ENCODE results near the gene PGM2. TPM values are rescaled to one million over a fixed set of nuclear protein-coding genes. Genes with fewer than 3 reads are reported as not detected.

PGM2 gene
- total and polyA plus RNA-seq, 4 donors = 4.0 to 11.9 (median 7.9) TPM

GRCh38 chr4:37862961-37863360 lies 36.5 kb downstream of the PGM2 start:
- Histone ChIP-seq H3K27me3 (ENCODE audit: control insufficient read depth in 4 of 4, insufficient read depth in 4 of 4, low read length in 3 of 4) (no peaks in the 10 kb centered on the region), H3K4me3 (ENCODE audit: low read depth in 1 of 3, low read length in 3 of 3) (no peak overlapping the region), H3K27ac (ENCODE audit: low read depth in 1 of 2, low read length in 2 of 2) (no peak overlapping the region), H3K9me3 (ENCODE audit: control insufficient read depth in 4 of 4, low read length in 3 of 4) (no peaks in the 10 kb centered on the region), H3K36me3 (ENCODE audit: control insufficient read depth in 4 of 4, insufficient read depth in 3 of 4, low read depth in 1 of 4, low read length in 3 of 4) (peaks cover 0 to 6% (median 2%) of the 10 kb centered on the region in 4 donors), H3K4me1 (ENCODE audit: control insufficient read depth in 4 of 4, insufficient read depth in 4 of 4, low read length in 3 of 4) (peaks cover 3 to 9% (median 6%) of the 10 kb centered on the region in 4 donors), H3K9ac (ENCODE audit: low read depth in 1 of 2, low read length in 2 of 2) (no peak overlapping the region)
- 97% methylated on average over 4 of the region's 4 CpGs for WGBS
- no peak for TF ChIP-seq JUND (IDR thresholded peaks at IDR 0.05)
- TF ChIP-seq TAF1 (conservative IDR thresholded peaks at IDR 0.05) = no peak
- no peak for TF ChIP-seq HNF4G (IDR thresholded peaks at IDR 0.05)
- no peak for TF ChIP-seq NR2F2 (IDR thresholded peaks at IDR 0.05)
- no peak for TF ChIP-seq ATF3 (IDR thresholded peaks at IDR 0.05)
- no peak for DNase-seq (ENCODE audit: low spot score)

- H3K9ac ChIP-seq (ENCODE audit: low read depth in 1 of 2, low read length in 2 of 2) = no peak overlapping the region
- no peaks in the 10 kb centered on the region for H3K27me3 ChIP-seq (ENCODE audit: control insufficient read depth in 4 of 4, insufficient read depth in 4 of 4, low read length in 3 of 4)
- WGBS = 80% methylated on average over 4 of the region's 4 CpGs
- no peaks in the 10 kb centered on the region for H3K9me3 ChIP-seq (ENCODE audit: control insufficient read depth in 4 of 4, low read length in 3 of 4)
- no peak overlapping the region for H3K27ac ChIP-seq (ENCODE audit: low read depth in 1 of 2, low read length in 2 of 2)
- DNase-seq (ENCODE audit: low spot score) = no peak
- peaks cover 0 to 9% (median 6%) of the 10 kb centered on the region in 4 donors for H3K4me1 ChIP-seq (ENCODE audit: control insufficient read depth in 4 of 4, insufficient read depth in 4 of 4, low read length in 3 of 4)
- TF ChIP-seq HNF4A (conservative IDR thresholded peaks at IDR 0.05) (no peak), ATF3 (IDR thresholded peaks at IDR 0.05) (no peak), RXRA (IDR thresholded peaks at IDR 0.05) (no peak), EGR1 (IDR thresholded peaks at IDR 0.05; ENCODE audit: low read depth in 2 of 2) (no peak), TAF1 (conservative IDR thresholded peaks at IDR 0.05) (no peak), MAX (IDR thresholded peaks at IDR 0.05) (no peak), SP1 (IDR thresholded peaks at IDR 0.05) (no peak), REST (IDR thresholded peaks at IDR 0.05) (no peak), HNF4G (IDR thresholded peaks at IDR 0.05) (no peak), FOXA2 (IDR thresholded peaks at IDR 0.05) (no peak), FOXA1 (IDR thresholded peaks at IDR 0.05) (no peak), GABPA (IDR thresholded peaks at IDR 0.05 in 1 of 2, conservative IDR thresholded peaks at IDR 0.05 in 1 of 2) (no peak), ZBTB33 (IDR thresholded peaks at IDR 0.05) (no peak), NR2F2 (IDR thresholded peaks at IDR 0.05) (no peak), YY1 (IDR thresholded peaks at IDR 0.05) (no peak), JUND (IDR thresholded peaks at IDR 0.05) (no peak), RAD21 (IDR thresholded peaks at IDR 0.05) (no peak), CTCF (IDR thresholded peaks at IDR 0.05; ENCODE audit: low read depth, low read length, missing input control) (no peak)
- peaks cover 0 to 3% (median 1%) of the 10 kb centered on the region in 4 donors for H3K36me3 ChIP-seq (ENCODE audit: control insufficient read depth in 4 of 4, insufficient read depth in 3 of 4, low read depth in 1 of 4, low read length in 3 of 4)
- no peak overlapping the region for H3K4me3 ChIP-seq (ENCODE audit: low read depth in 1 of 3, low read length in 3 of 3)
These were observed 38.3 kb downstream of the PGM2 start for GRCh38 chr4:37864786-37865185.

Measured in liver (tissue), 9 donors.